HepG2 (cell line): ENCODE data around the gene SRGAP3. TPM values are rescaled to one million over a fixed set of nuclear protein-coding genes. Genes with fewer than 3 reads are reported as not detected.

Source experiments
- ATAC-seq: fragments of 200-7000 bp; cut with Tn5 transposase; 3 replicates; pipeline ENCODE4 v1.9.1; 2020; ENCODE audit warnings: mild to moderate bottlenecking, moderate library complexity
- BruUV-seq: library from RNA; stranded (reverse); fragments of 400-500 nt; replicated peaks from 2 replicates; lab custom pipeline; 2021; lab: Mats Ljungman, UMichigan
- CTCF ChIA-PET: fragments of 300-600 bp; formaldehyde crosslinking; extraction: SDS; loops from one replicate; lab custom pipeline; 2021; ENCODE audit warnings: low total read pairs, inconsistent platforms, low intra/inter-chr PET ratio; lab: Yijun Ruan, JAX
- POLR2A ChIA-PET: fragments of 350-600 bp; sonication (Branson Sonifier 250); formaldehyde crosslinking; loops from one replicate; lab custom pipeline; 2020; ENCODE audit warnings: antibody characterized with exemption, inconsistent platforms; lab: Yijun Ruan, JAX
- DNase-seq: peaks from one replicate; pipeline ENCODE4 v3.0.0-alpha.2; 2015; ENCODE audit warnings: low spot score
- FAIRE-seq: peaks from 3 replicates; lab custom pipeline; 2011; peaks lifted over from hg19 to GRCh38; lab: Jason Lieb, UNC
- H2AFZ ChIP-seq: one replicate; pipeline ENCODE4 v1.6.1; 2011; ENCODE audit warnings: low read length, inconsistent platforms
- H3K27ac ChIP-seq: fragments of 300-600 bp; 3 replicates; pipeline ENCODE4 v1.8.0; 2011; ENCODE audit warnings: mixed run types, mild to moderate bottlenecking, mixed read lengths, low read length, inconsistent platforms; ENCODE audit not compliant: insufficient read depth; ENCODE audit errors: extremely low read length
- H3K27me3 ChIP-seq, 2 experiments: fragments of 200-600 bp in 1 of 2; 2 replicates in 1 of 2; 3 replicates in 1 of 2; pipeline versions ENCODE4 v1.6.0 to v1.8.0; 2011; ENCODE audit warnings: low read length in 2 of 2, mild to moderate bottlenecking in 2 of 2, moderate library complexity in 2 of 2, inconsistent platforms in 1 of 2; ENCODE audit not compliant: insufficient read depth in 2 of 2, control insufficient read depth in 1 of 2
- H3K36me3 ChIP-seq, 2 experiments: fragments of 200-600 bp in 1 of 2; replicated peaks in 1 of 2; 2 replicates in 1 of 2; 3 replicates in 1 of 2; pipeline versions ENCODE4 v1.5.1 to v1.8.0; 2011; ENCODE audit warnings: low read length in 2 of 2, inconsistent platforms in 1 of 2; ENCODE audit not compliant: insufficient read depth in 2 of 2, control insufficient read depth in 1 of 2
- H3K4me1 ChIP-seq: 2 replicates; pipeline ENCODE4 v1.5.1; 2012; ENCODE audit warnings: low read length, inconsistent platforms; ENCODE audit not compliant: insufficient read depth
- H3K4me2 ChIP-seq: 2 replicates; pipeline ENCODE4 v1.6.0; 2011; ENCODE audit warnings: low read depth, low read length, inconsistent platforms
- H3K4me3 ChIP-seq, 3 experiments: fragments of 200-600 bp in 1 of 3; sonication (generic), shearing (Covaris generic) in 1 of 3; replicated peaks in 1 of 3; 2 replicates each; pipeline ENCODE4 v1.5.1; 2011 to 2016; ENCODE audit warnings: low read length in 3 of 3, inconsistent platforms in 2 of 3, low read depth in 2 of 3, mild to moderate bottlenecking in 2 of 3, control low read depth in 1 of 3, mixed read lengths in 1 of 3; ENCODE audit not compliant: insufficient read depth in 1 of 3
- H3K79me2 ChIP-seq: one replicate; pipeline ENCODE4 v1.6.1; 2011; ENCODE audit warnings: low read length, inconsistent platforms; ENCODE audit not compliant: insufficient read depth
- H3K9ac ChIP-seq: 2 replicates; pipeline ENCODE4 v1.6.0; 2011; ENCODE audit warnings: mild to moderate bottlenecking, low read depth, low read length, inconsistent platforms; ENCODE audit not compliant: insufficient read depth
- H3K9me3 ChIP-seq: 2 replicates; pipeline ENCODE4 v1.5.1; 2012; ENCODE audit warnings: mild to moderate bottlenecking, low read length
- H4K20me1 ChIP-seq: 2 replicates; pipeline ENCODE4 v1.6.0; 2011; ENCODE audit warnings: inconsistent platforms, mild to moderate bottlenecking, low read length, moderate library complexity; ENCODE audit not compliant: insufficient read depth
- KAT7 ChIP-seq: IDR thresholded peaks from 2 replicates; pipeline ENCODE4 v1.6.1; 2018; ENCODE audit warnings: borderline replicate concordance, missing compliant biosample characterization
- TBL1XR1 ChIP-seq: fragments of 150-350 bp; IDR thresholded peaks from 2 replicates; pipeline ENCODE4 v1.6.1; 2014; ENCODE audit warnings: borderline replicate concordance, low read length; ENCODE audit not compliant: partially characterized antibody
- ZNF883 ChIP-seq: sonication (generic); formaldehyde crosslinking; IDR thresholded peaks from 2 replicates; pipeline ENCODE4 v1.5.1; 2020; ENCODE audit warnings: mild to moderate bottlenecking, missing genetic modification reagents; ENCODE audit errors: not compliant biosample characterization
- WGBS: methylation state at CpG from one replicate; pipeline ENCODE4 v1.1.6; 2017; ENCODE audit warnings: low lambda C conversion rate; 5-methylcytosine and 5-hydroxymethylcytosine counted together
- in situ Hi-C: cut with HindIII; loops from 2 replicates; pipeline ENCODE4 v1.10.0; 2017; ENCODE audit warnings: low pct_unique_long_range_greater_than_20kb; ENCODE audit not compliant: extremely low pct_ligation_motif_present
- intact Hi-C: fragments of 100-400 bp; cut with micrococcal nuclease; formaldehyde crosslinking; loops from one replicate; pipeline ENCODE4 v1.10.0; 2022; ENCODE audit not compliant: unreplicated experiment
- polyA plus RNA-seq, 8 experiments: library from polyadenylated mRNA; depleted of rRNA in 3 of 8; stranded (reverse) in 7 of 8; unstranded in 1 of 8; fragments of >200 nt; fragmentation: Illumina TruSeq in 4 of 8; extraction: Trizol in 4 of 8; gene quantifications; 2 replicates each; pipeline versions ENCODE4 v1.2.1 to v1.2.3, GENCODE V29; 2011 to 2016; ENCODE audit warnings: low read depth in 4 of 8, missing spikeins in 1 of 8, mixed read lengths in 1 of 8; ENCODE audit not compliant: insufficient read depth in 1 of 8
- total RNA-seq, 5 experiments: library from RNA; depleted of rRNA; stranded (reverse); fragments of >200 nt; fragmentation: Illumina TruSeq; extraction: Trizol; gene quantifications; 2 replicates each; pipeline ENCODE4 v1.2.3, GENCODE V29; 2016; ENCODE audit warnings: low read depth in 1 of 5
- TF ChIP-seq, protein P1 (sequence below): sonication (generic); formaldehyde crosslinking; IDR thresholded peaks from 2 replicates; pipeline ENCODE4 v1.5.1; 2020; ENCODE audit warnings: mild to moderate bottlenecking, missing genetic modification reagents, moderate library complexity
- TF ChIP-seq, protein P2 (sequence below): sonication (generic); formaldehyde crosslinking; IDR thresholded peaks from 2 replicates; pipeline ENCODE4 v1.8.0; 2023; ENCODE audit warnings: mild to moderate bottlenecking, missing genetic modification reagents

Gene SRGAP3
- total and polyA plus RNA-seq, 2 of the 13 experiments (the other 11 are each of a cell fraction or from before 2014, with no cell fraction given) = 1.2 to 1.4 TPM

DNA sequence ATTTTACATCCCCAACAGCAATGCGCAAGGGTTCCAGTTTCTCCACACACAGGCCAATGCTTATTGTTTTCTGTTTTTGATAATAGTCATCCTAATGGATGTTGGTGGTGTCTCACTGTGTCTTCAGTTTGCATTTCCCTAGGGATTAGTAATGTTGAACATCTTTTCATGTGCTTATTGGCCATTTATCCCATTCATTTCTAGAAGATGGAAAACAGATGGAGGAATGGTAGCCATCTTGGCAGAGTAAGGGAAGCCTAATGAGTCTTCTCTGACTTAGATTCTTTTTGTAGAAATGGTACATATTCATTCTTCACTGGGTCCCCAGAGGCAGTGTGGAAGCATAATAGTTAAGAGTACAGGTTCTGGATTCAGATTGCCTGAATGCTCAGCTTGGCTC is 46.8 kb upstream of the SRGAP3 start:
- no TSS peak for BruUV-seq

More for the DNA sequence above, 46.8 kb upstream of the SRGAP3 start:
- TF ChIP-seq ZNF883 = no peak
- TF ChIP-seq, protein P1, sequence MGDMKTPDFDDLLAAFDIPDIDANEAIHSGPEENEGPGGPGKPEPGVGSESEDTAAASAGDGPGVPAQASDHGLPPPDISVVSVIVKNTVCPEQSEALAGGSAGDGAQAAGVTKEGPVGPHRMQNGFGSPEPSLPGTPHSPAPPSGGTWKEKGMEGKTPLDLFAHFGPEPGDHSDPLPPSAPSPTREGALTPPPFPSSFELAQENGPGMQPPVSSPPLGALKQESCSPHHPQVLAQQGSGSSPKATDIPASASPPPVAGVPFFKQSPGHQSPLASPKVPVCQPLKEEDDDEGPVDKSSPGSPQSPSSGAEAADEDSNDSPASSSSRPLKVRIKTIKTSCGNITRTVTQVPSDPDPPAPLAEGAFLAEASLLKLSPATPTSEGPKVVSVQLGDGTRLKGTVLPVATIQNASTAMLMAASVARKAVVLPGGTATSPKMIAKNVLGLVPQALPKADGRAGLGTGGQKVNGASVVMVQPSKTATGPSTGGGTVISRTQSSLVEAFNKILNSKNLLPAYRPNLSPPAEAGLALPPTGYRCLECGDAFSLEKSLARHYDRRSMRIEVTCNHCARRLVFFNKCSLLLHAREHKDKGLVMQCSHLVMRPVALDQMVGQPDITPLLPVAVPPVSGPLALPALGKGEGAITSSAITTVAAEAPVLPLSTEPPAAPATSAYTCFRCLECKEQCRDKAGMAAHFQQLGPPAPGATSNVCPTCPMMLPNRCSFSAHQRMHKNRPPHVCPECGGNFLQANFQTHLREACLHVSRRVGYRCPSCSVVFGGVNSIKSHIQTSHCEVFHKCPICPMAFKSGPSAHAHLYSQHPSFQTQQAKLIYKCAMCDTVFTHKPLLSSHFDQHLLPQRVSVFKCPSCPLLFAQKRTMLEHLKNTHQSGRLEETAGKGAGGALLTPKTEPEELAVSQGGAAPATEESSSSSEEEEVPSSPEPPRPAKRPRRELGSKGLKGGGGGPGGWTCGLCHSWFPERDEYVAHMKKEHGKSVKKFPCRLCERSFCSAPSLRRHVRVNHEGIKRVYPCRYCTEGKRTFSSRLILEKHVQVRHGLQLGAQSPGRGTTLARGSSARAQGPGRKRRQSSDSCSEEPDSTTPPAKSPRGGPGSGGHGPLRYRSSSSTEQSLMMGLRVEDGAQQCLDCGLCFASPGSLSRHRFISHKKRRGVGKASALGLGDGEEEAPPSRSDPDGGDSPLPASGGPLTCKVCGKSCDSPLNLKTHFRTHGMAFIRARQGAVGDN (CRISPR knock-in tag) = no peak
- TF ChIP-seq TBL1XR1 = no peak
- TF ChIP-seq, protein P2, sequence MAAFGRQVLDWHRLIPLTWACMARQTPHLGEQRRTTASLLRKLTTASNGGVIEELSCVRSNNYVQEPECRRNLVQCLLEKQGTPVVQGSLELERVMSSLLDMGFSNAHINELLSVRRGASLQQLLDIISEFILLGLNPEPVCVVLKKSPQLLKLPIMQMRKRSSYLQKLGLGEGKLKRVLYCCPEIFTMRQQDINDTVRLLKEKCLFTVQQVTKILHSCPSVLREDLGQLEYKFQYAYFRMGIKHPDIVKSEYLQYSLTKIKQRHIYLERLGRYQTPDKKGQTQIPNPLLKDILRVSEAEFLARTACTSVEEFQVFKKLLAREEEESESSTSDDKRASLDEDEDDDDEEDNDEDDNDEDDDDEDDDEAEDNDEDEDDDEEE = no peak
- no peak for TF ChIP-seq KAT7 (CRISPR knock-in tag)
- TF ChIP-seq, all 625 proteins: peak for 0
- no peak overlapping the region for H2AFZ ChIP-seq
- intact Hi-C loops = no loop called here
- in situ Hi-C loops = no loop called here
- H3K4me2 ChIP-seq = no peak overlapping the region
- no peak for ATAC-seq
- no peaks in the 10 kb centered on the region; a peak in 1 of 5 replicates for H3K27me3 ChIP-seq
- H3K9ac ChIP-seq = no peak overlapping the region
- no peaks in the 10 kb centered on the region for H3K9me3 ChIP-seq
- H3K4me1 ChIP-seq = no peaks in the 10 kb centered on the region
- no peak overlapping the region for H3K27ac ChIP-seq
- no peaks in the 10 kb centered on the region for H3K79me2 ChIP-seq
- ChIA-PET POLR2A (no interaction called here), CTCF (no interaction called here)
- H3K36me3 ChIP-seq = no peaks in the 10 kb centered on the region
- no peak for DNase-seq
- FAIRE-seq = no peak
- no peak overlapping the region for H3K4me3 ChIP-seq
- 88% methylated on average over 1 of the region's 1 CpG for WGBS
- H4K20me1 ChIP-seq = no peaks in the 10 kb centered on the region
